ENCODE results near the gene SLC12A2. TPM values are rescaled to one million over a fixed set of nuclear protein-coding genes. Genes with fewer than 3 reads are reported as not detected.

SLC12A2 gene
- total RNA-seq, 1 experiment from 2014 or later: 576 TPM

- Mint-ChIP-seq H3K27ac (ENCODE audit: unreplicated experiment) (no peak overlapping the region), H3K9me3 (ENCODE audit: low read depth, unreplicated experiment) (peaks cover 5% of the 10 kb centered on the region), H3K27me3 (ENCODE audit: unreplicated experiment) (no peaks in the 10 kb centered on the region), H3K36me3 (ENCODE audit: insufficient read depth, unreplicated experiment) (peaks cover 42% of the 10 kb centered on the region), H3K4me1 (ENCODE audit: low read depth, unreplicated experiment) (peaks cover 28% of the 10 kb centered on the region), H3K4me3 (ENCODE audit: low read depth, unreplicated experiment) (no peak overlapping the region)
- TF ChIP-seq, protein P1, sequence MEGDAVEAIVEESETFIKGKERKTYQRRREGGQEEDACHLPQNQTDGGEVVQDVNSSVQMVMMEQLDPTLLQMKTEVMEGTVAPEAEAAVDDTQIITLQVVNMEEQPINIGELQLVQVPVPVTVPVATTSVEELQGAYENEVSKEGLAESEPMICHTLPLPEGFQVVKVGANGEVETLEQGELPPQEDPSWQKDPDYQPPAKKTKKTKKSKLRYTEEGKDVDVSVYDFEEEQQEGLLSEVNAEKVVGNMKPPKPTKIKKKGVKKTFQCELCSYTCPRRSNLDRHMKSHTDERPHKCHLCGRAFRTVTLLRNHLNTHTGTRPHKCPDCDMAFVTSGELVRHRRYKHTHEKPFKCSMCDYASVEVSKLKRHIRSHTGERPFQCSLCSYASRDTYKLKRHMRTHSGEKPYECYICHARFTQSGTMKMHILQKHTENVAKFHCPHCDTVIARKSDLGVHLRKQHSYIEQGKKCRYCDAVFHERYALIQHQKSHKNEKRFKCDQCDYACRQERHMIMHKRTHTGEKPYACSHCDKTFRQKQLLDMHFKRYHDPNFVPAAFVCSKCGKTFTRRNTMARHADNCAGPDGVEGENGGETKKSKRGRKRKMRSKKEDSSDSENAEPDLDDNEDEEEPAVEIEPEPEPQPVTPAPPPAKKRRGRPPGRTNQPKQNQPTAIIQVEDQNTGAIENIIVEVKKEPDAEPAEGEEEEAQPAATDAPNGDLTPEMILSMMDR (IDR thresholded peaks at IDR 0.05; ENCODE audit: unreplicated experiment): no peak
- BruUV-seq (replicated peaks): no TSS peak
- DNase-seq: no peak
- intact Hi-C loops (cut with micrococcal nuclease; ENCODE audit: unreplicated experiment): no loop called here
- CTCF ChIA-PET: interaction anchor here (0.5 kb wide), 1 partner anchor 222 kb away, joined by 4 read pairs; no protein-coding TSS in a partner anchor
Observed at GRCh38 chr5:128097224-128097623, 13.7 kb downstream of the SLC12A2 start.

GRCh38 chr5:128097781-128098180 lies 14.2 kb downstream of the SLC12A2 start:
- H3K36me3 Mint-ChIP-seq (ENCODE audit: insufficient read depth, unreplicated experiment): peaks cover 41% of the 10 kb centered on the region
- H3K9me3 Mint-ChIP-seq (ENCODE audit: low read depth, unreplicated experiment): peaks cover 5% of the 10 kb centered on the region
- intact Hi-C loops (cut with micrococcal nuclease; ENCODE audit: unreplicated experiment): no loop called here
- CTCF ChIA-PET: no interaction called here
- BruUV-seq (replicated peaks): no TSS peak
- no peak overlapping the region for H3K4me3 Mint-ChIP-seq (ENCODE audit: low read depth, unreplicated experiment)
- TF ChIP-seq, protein P1 (IDR thresholded peaks at IDR 0.05; ENCODE audit: unreplicated experiment): no peak
- H3K27me3 Mint-ChIP-seq (ENCODE audit: unreplicated experiment): no peaks in the 10 kb centered on the region
- DNase-seq: no peak
- H3K27ac Mint-ChIP-seq (ENCODE audit: unreplicated experiment): no peak overlapping the region
- H3K4me1 Mint-ChIP-seq (ENCODE audit: low read depth, unreplicated experiment): peaks cover 23% of the 10 kb centered on the region

DNA sequence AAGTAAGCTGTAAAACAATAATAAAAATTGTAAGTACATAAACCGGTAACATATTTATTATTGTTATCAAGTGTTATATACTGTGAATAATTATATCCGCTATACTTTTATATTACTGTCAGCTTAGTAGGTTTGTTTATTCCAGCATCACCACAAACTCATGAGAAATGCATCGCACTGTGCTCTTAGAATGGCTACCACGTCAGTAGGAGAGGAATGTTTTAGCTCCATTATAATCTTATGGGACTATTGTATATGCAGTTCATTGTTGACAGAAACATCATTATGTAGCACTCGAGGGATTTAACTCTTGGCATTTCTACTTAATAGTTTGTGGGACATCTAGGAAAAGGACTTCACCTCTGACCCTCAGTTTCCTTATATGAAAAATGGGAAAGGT lies 16.4 kb downstream of the SLC12A2 start:
- TF ChIP-seq, protein P1 (IDR thresholded peaks at IDR 0.05; ENCODE audit: unreplicated experiment): no peak
- no TSS peak for BruUV-seq (replicated peaks)
- CTCF ChIA-PET: interaction anchor here (1.1 to 1.2 kb wide), 2 partner anchors 12 to 15 kb away, joined by 4 read pairs; no protein-coding TSS in a partner anchor
- DNase-seq: no peak
- H3K4me1 Mint-ChIP-seq (ENCODE audit: low read depth, unreplicated experiment): peaks cover 21% of the 10 kb centered on the region
- no peak overlapping the region for H3K4me3 Mint-ChIP-seq (ENCODE audit: low read depth, unreplicated experiment)
- peaks cover 5% of the 10 kb centered on the region for H3K9me3 Mint-ChIP-seq (ENCODE audit: low read depth, unreplicated experiment)
- H3K27ac Mint-ChIP-seq (ENCODE audit: unreplicated experiment): no peak overlapping the region
- H3K36me3 Mint-ChIP-seq (ENCODE audit: insufficient read depth, unreplicated experiment): peaks cover 43% of the 10 kb centered on the region
- no peaks in the 10 kb centered on the region for H3K27me3 Mint-ChIP-seq (ENCODE audit: unreplicated experiment)
- intact Hi-C loops (cut with micrococcal nuclease; ENCODE audit: unreplicated experiment): no loop called here

GRCh38 chr5:128100860-128101557 lies 17.4 kb downstream of the SLC12A2 start:
- no peak overlapping the region for H3K4me3 Mint-ChIP-seq (ENCODE audit: low read depth, unreplicated experiment)
- intact Hi-C loops (cut with micrococcal nuclease; ENCODE audit: unreplicated experiment): no loop called here
- peaks cover 28% of the 10 kb centered on the region for H3K4me1 Mint-ChIP-seq (ENCODE audit: low read depth, unreplicated experiment)
- peaks cover 49% of the 10 kb centered on the region for H3K36me3 Mint-ChIP-seq (ENCODE audit: insufficient read depth, unreplicated experiment)
- no TSS peak for BruUV-seq (replicated peaks)
- TF ChIP-seq, protein P1 (IDR thresholded peaks at IDR 0.05; ENCODE audit: unreplicated experiment): no peak
- H3K27ac Mint-ChIP-seq (ENCODE audit: unreplicated experiment): no peak overlapping the region
- DNase-seq: no peak
- peaks cover 5% of the 10 kb centered on the region for H3K9me3 Mint-ChIP-seq (ENCODE audit: low read depth, unreplicated experiment)
- CTCF ChIA-PET: interaction anchor here (0.6 to 1.1 kb wide), 2 partner anchors 13 to 570 kb away, joined by 4 to 5 read pairs; no protein-coding TSS in a partner anchor
- H3K27me3 Mint-ChIP-seq (ENCODE audit: unreplicated experiment): no peaks in the 10 kb centered on the region
